ENCODE measurements around the gene MFAP3L.
"Not testable (repeated sequence)": the region's sequence is repeated elsewhere in the genome, so short reads cannot be mapped to it uniquely, and the experiment has no call there.

Gene MFAP3L

GRCh38 chr4:170026253-170027021 is at the start of gene MFAP3L:
TSS of gene MFAP3L (minus strand) at chr4:170026395. CDS start at chr4:170005877, 20,518 bp downstream.
- Histone ChIP-seq H3K4me3 (peak within 1 kb of the TSS; percentile 38 to 90 (median 84)), H3K27ac (peak within 1 kb of the TSS in 20 of 21 experiments; percentile 49 to 92 (median 84))

- Histone ChIP-seq H3K4me3 (no peak overlapping the region), H3K27ac (no peak overlapping the region)
These were observed 45.0 kb upstream of the MFAP3L start for GRCh38 chr4:170071196-170071595.

- H3K4me3 ChIP-seq, result no peak overlapping the region
- no peak overlapping the region for H3K27ac ChIP-seq
These were observed 42.4 kb upstream of the MFAP3L start for GRCh38 chr4:170068438-170069128.

GRCh38 chr4:170059421-170059820 is 33.2 kb upstream of the MFAP3L start:
- Histone ChIP-seq H3K4me3 (no peak overlapping the region), H3K27ac (no peak overlapping the region)

- no peak overlapping the region for H3K27ac ChIP-seq
- H3K4me3 ChIP-seq, result no peak overlapping the region
These were observed 32.6 kb upstream of the MFAP3L start for GRCh38 chr4:170058826-170059225.

- Histone ChIP-seq H3K4me3 (no peak overlapping the region), H3K27ac (no peak overlapping the region)
These were observed 31.7 kb upstream of the MFAP3L start for GRCh38 chr4:170057866-170058265.

- Histone ChIP-seq H3K4me3 (no peak overlapping the region), H3K27ac (no peak overlapping the region)
These were observed 26.7 kb upstream of the MFAP3L start for GRCh38 chr4:170052919-170053318.

GRCh38 chr4:170051402-170051801 is 25.2 kb upstream of the MFAP3L start:
- Histone ChIP-seq H3K4me3 (no peak overlapping the region), H3K27ac (no peak overlapping the region)

GRCh38 chr4:170049766-170050165 is 23.6 kb upstream of the MFAP3L start:
- H3K27ac ChIP-seq, result no peak overlapping the region
- no peak overlapping the region for H3K4me3 ChIP-seq

- H3K4me3 ChIP-seq, result no peak overlapping the region
These were observed 21.7 kb upstream of the MFAP3L start for GRCh38 chr4:170047771-170048354.

GRCh38 chr4:170046156-170046555 is 20.0 kb upstream of the MFAP3L start:
- H3K27ac ChIP-seq, H3K4me3 ChIP-seq: not testable (repeated sequence)

More at GRCh38 chr4:170047771-170048354, 21.7 kb upstream of the MFAP3L start:
- no peak overlapping the region for H3K27ac ChIP-seq

- H3K4me3 ChIP-seq, result no peak overlapping the region
- no peak overlapping the region for H3K27ac ChIP-seq
These were observed 14.0 kb upstream of the MFAP3L start for GRCh38 chr4:170040031-170040680.

- H3K27ac ChIP-seq, result no peak overlapping the region
These were observed 12.6 kb upstream of the MFAP3L start for GRCh38 chr4:170038769-170039168.

GRCh38 chr4:170038232-170038631 is 12.0 kb upstream of the MFAP3L start:
- no peak overlapping the region for H3K27ac ChIP-seq
- H3K4me3 ChIP-seq, result no peak overlapping the region

More at GRCh38 chr4:170038769-170039168, 12.6 kb upstream of the MFAP3L start:
- no peak overlapping the region for H3K4me3 ChIP-seq

- H3K4me3 ChIP-seq, result no peak overlapping the region
- no peak overlapping the region for H3K27ac ChIP-seq
These were observed 11.3 kb upstream of the MFAP3L start for GRCh38 chr4:170037481-170037880.

GRCh38 chr4:170035845-170036244 is 9.7 kb upstream of the MFAP3L start:
- H3K27ac ChIP-seq, result no peak overlapping the region
- no peak overlapping the region for H3K4me3 ChIP-seq

- no peak overlapping the region for H3K27ac ChIP-seq
- no peak overlapping the region for H3K4me3 ChIP-seq
These were observed 9.0 kb upstream of the MFAP3L start for GRCh38 chr4:170035231-170035630.

- H3K27ac ChIP-seq, result no peak overlapping the region
- no peak overlapping the region for H3K4me3 ChIP-seq
These were observed 7.8 kb upstream of the MFAP3L start for GRCh38 chr4:170033999-170034398.

GRCh38 chr4:170030121-170030520 is 3.9 kb upstream of the MFAP3L start:
- no peak overlapping the region for H3K4me3 ChIP-seq
- no peak overlapping the region for H3K27ac ChIP-seq

- Histone ChIP-seq H3K4me3 (peak overlapping the region; percentile 38 to 90 (median 84)), H3K27ac (peak overlapping the region in 13 of 21 experiments; percentile 12 to 92 (median 81))
These were observed 1.1 kb upstream of the MFAP3L start for GRCh38 chr4:170027181-170027829.
